WTC11 (cell line): ENCODE results near the gene CIT.

Source experiments
- CTCF ChIP-seq: fragments of 200-600 bp; IDR thresholded peaks from 2 replicates; pipeline ENCODE4 v1.8.0; 2022; ENCODE audit warnings: antibody characterized with exemption
- FOXK1 ChIP-seq: sonication (generic); formaldehyde crosslinking; IDR thresholded peaks from 2 replicates; pipeline ENCODE4 v1.8.0; 2022; ENCODE audit warnings: mild to moderate bottlenecking, moderate library complexity, missing genetic modification reagents
- NR2C2 ChIP-seq: sonication (generic); formaldehyde crosslinking; IDR thresholded peaks from 2 replicates; pipeline ENCODE4 v1.8.0; 2022; ENCODE audit warnings: mild to moderate bottlenecking, missing genetic modification reagents

GRCh38 chr12:119857041-119857591 is 20.0 kb downstream of the CIT start:
- TF ChIP-seq FOXK1 (CRISPR knock-in tag) (no peak), CTCF (no peak), NR2C2 (CRISPR knock-in tag) (no peak)
